Astrocyte (in vitro differentiated cells and primary cell): ENCODE data around the gene RETREG2. TPM values are rescaled to one million over a fixed set of nuclear protein-coding genes. Genes with fewer than 3 reads are reported as not detected.

Experiments
- DNase-seq: peaks from one replicate; pipeline ENCODE4 v3.0.0-alpha.2; 2010; ENCODE audit warnings: low read depth
- FAIRE-seq: peaks from 2 replicates; lab custom pipeline; 2011; peaks lifted over from hg19 to GRCh38; lab: Jason Lieb, UNC
- H2AFZ ChIP-seq: 2 replicates; pipeline ENCODE4 v1.6.0; 2012; ENCODE audit warnings: low read depth, low read length, inconsistent platforms
- H3K27ac ChIP-seq: 2 replicates; pipeline ENCODE4 v1.5.1; 2011; ENCODE audit warnings: low read depth, low read length, inconsistent platforms
- H3K27me3 ChIP-seq: 2 replicates; pipeline ENCODE4 v1.6.0; 2011; ENCODE audit warnings: low read length, inconsistent platforms; ENCODE audit not compliant: insufficient read depth
- H3K36me3 ChIP-seq: 2 replicates; pipeline ENCODE4 v1.5.1; 2011; ENCODE audit warnings: low read length, inconsistent platforms; ENCODE audit not compliant: insufficient read depth
- H3K4me1 ChIP-seq: 2 replicates; pipeline ENCODE4 v1.5.1; 2011; ENCODE audit warnings: low read length, inconsistent platforms; ENCODE audit not compliant: insufficient read depth
- H3K4me2 ChIP-seq: 2 replicates; pipeline ENCODE4 v1.6.0; 2012; ENCODE audit warnings: low read length, inconsistent platforms
- H3K4me3 ChIP-seq: 2 replicates; pipeline ENCODE4 v1.5.1; 2011; ENCODE audit warnings: low read depth, mild to moderate bottlenecking, low read length, inconsistent platforms; ENCODE audit not compliant: insufficient read depth
- H3K79me2 ChIP-seq: 2 replicates; pipeline ENCODE4 v1.6.0; 2012; ENCODE audit warnings: mild to moderate bottlenecking, low read length, inconsistent platforms; ENCODE audit not compliant: insufficient read depth
- H3K9ac ChIP-seq: 2 replicates; pipeline ENCODE4 v1.6.0; 2012; ENCODE audit warnings: mild to moderate bottlenecking, low read length, inconsistent platforms
- H3K9me3 ChIP-seq: 2 replicates; pipeline ENCODE4 v1.5.1; 2012; ENCODE audit warnings: low read depth, mild to moderate bottlenecking, low read length, inconsistent platforms; ENCODE audit not compliant: insufficient read depth
- H4K20me1 ChIP-seq: 2 replicates; pipeline ENCODE4 v1.6.0; 2012; ENCODE audit warnings: low read length, inconsistent platforms; ENCODE audit not compliant: insufficient read depth
- H3K27ac Mint-ChIP-seq: one replicate; pipeline ENCODE4 v1.8.0; 2021; ENCODE audit warnings: mild to moderate bottlenecking, mixed read lengths; ENCODE audit not compliant: unreplicated experiment
- H3K27me3 Mint-ChIP-seq: one replicate; pipeline ENCODE4 v1.8.0; 2021; ENCODE audit warnings: low read depth, mixed read lengths; ENCODE audit not compliant: unreplicated experiment
- H3K36me3 Mint-ChIP-seq: one replicate; pipeline ENCODE4 v1.8.0; 2021; ENCODE audit warnings: low read depth, mixed read lengths; ENCODE audit not compliant: unreplicated experiment
- H3K4me1 Mint-ChIP-seq: one replicate; pipeline ENCODE4 v1.8.0; 2021; ENCODE audit warnings: low read depth, mixed read lengths; ENCODE audit not compliant: unreplicated experiment
- H3K4me3 Mint-ChIP-seq: one replicate; pipeline ENCODE4 v1.8.0; 2021; ENCODE audit warnings: mild to moderate bottlenecking, moderate library complexity, mixed read lengths; ENCODE audit not compliant: unreplicated experiment
- H3K9me3 Mint-ChIP-seq: one replicate; pipeline ENCODE4 v1.8.0; 2021; ENCODE audit warnings: mild to moderate bottlenecking, mixed read lengths; ENCODE audit not compliant: unreplicated experiment
- EZH2 ChIP-seq: IDR thresholded peaks from 2 replicates; pipeline ENCODE4 v1.6.1; 2012; ENCODE audit warnings: mild to moderate bottlenecking, low read length, inconsistent platforms; ENCODE audit not compliant: insufficient read depth
- total RNA-seq: library from RNA; stranded (reverse); gene quantifications from 2 replicates; pipeline ENCODE4 v1.2.1, GENCODE V29; 2021
- TF ChIP-seq, protein P1 (sequence below): IDR thresholded peaks from 2 replicates; pipeline ENCODE4 v1.5.1; 2011; ENCODE audit warnings: low read depth, mild to moderate bottlenecking, inconsistent platforms, low read length, moderate library complexity; ENCODE audit not compliant: insufficient read depth

RETREG2 gene
- total RNA-seq, 1 donor from 2014 or later, result 54.8 TPM

- H2AFZ ChIP-seq, result no peak overlapping the region
- no peak overlapping the region for H3K27ac Mint-ChIP-seq
- H3K36me3 ChIP-seq, result no peaks in the 10 kb centered on the region
- H3K4me1 ChIP-seq, result peaks cover 2% of the 10 kb centered on the region
- H3K27me3 ChIP-seq, result no peaks in the 10 kb centered on the region
- peaks cover 18% of the 10 kb centered on the region for H3K36me3 Mint-ChIP-seq
- TF ChIP-seq, protein P1, sequence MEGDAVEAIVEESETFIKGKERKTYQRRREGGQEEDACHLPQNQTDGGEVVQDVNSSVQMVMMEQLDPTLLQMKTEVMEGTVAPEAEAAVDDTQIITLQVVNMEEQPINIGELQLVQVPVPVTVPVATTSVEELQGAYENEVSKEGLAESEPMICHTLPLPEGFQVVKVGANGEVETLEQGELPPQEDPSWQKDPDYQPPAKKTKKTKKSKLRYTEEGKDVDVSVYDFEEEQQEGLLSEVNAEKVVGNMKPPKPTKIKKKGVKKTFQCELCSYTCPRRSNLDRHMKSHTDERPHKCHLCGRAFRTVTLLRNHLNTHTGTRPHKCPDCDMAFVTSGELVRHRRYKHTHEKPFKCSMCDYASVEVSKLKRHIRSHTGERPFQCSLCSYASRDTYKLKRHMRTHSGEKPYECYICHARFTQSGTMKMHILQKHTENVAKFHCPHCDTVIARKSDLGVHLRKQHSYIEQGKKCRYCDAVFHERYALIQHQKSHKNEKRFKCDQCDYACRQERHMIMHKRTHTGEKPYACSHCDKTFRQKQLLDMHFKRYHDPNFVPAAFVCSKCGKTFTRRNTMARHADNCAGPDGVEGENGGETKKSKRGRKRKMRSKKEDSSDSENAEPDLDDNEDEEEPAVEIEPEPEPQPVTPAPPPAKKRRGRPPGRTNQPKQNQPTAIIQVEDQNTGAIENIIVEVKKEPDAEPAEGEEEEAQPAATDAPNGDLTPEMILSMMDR, result no peak
- TF ChIP-seq EZH2, result no peak
- no peak for FAIRE-seq
- peaks cover 18% of the 10 kb centered on the region for H4K20me1 ChIP-seq
- H3K79me2 ChIP-seq, result no peaks in the 10 kb centered on the region
- H3K9me3 ChIP-seq, result no peaks in the 10 kb centered on the region
- H3K27me3 Mint-ChIP-seq, result peaks cover 18% of the 10 kb centered on the region
- no peak overlapping the region for H3K4me3 Mint-ChIP-seq
- H3K4me1 Mint-ChIP-seq, result peaks cover 8% of the 10 kb centered on the region
- no peaks in the 10 kb centered on the region for H3K9me3 Mint-ChIP-seq
- H3K9ac ChIP-seq, result no peak overlapping the region
- DNase-seq, result no peak
- H3K27ac ChIP-seq, result no peak overlapping the region
- no peak overlapping the region for H3K4me3 ChIP-seq
- no peak overlapping the region for H3K4me2 ChIP-seq
These were observed 9.1 kb upstream of the RETREG2 start for GRCh38 chr2:219168932-219169331.

DNA sequence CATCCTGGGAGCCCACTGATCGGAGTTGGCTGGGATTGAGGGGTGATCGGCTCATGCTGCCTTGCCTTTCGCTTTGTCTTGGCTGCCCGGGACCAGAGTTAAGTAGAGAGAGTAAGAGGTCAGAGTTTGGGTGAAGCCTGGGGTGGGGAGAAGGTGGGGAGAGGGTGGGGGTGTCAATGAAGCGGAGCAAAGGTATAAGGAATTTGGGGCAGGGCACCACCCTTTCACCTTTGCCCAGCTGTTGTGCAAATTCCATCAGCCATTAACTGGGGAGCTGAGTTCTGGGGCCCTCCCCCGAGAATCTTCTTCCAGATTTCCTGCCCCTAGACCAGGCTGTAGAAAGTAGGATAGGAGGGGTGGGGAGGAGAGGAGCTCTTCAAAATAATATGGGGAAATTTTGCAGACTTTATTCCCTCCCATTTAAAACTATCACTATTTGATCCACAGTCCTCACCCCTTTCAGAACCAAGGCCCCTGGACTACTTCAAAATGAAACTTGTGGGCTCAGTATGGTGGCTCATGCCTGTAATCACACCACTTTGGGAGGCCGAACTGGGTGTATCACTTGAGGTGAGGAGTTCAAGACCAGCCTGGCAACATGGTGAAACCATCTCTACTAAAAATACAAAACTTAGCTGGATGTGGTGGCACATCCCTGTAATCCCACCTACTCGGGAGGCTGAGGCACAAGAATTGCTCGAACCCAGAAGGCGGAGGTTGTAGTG is 8.0 kb upstream of the RETREG2 start, which contains the start of gene SLC23A3:
Gene SLC23A3, minus strand, starts transcription at position 100 of the 725 bp plus-strand sequence. Its CDS starts 45 bp downstream, at position 55.
- no peak for FAIRE-seq
- no peak for DNase-seq
- H3K9ac ChIP-seq, result no peak within 1 kb of the TSS
- H3K79me2 ChIP-seq, result peaks cover 6% of the 10 kb centered on the region
- no peak within 1 kb of the TSS for H3K27ac ChIP-seq
- peaks cover 2% of the 10 kb centered on the region for H3K4me1 ChIP-seq
- H2AFZ ChIP-seq, result no peak within 1 kb of the TSS
- Mint-ChIP-seq H3K4me3 (no peak within 1 kb of the TSS), H3K27me3 (peaks cover 12% of the 10 kb centered on the region), H3K4me1 (peaks cover 12% of the 10 kb centered on the region), H3K27ac (no peak within 1 kb of the TSS), H3K9me3 (no peaks in the 10 kb centered on the region), H3K36me3 (peaks cover 21% of the 10 kb centered on the region)
- no peak within 1 kb of the TSS for H3K4me2 ChIP-seq
- TF ChIP-seq EZH2, result no peak
- TF ChIP-seq, protein P1, result no peak
- no peak within 1 kb of the TSS for H3K4me3 ChIP-seq
- peaks cover 4% of the 10 kb centered on the region for H3K36me3 ChIP-seq
- no peaks in the 10 kb centered on the region for H3K27me3 ChIP-seq
- no peaks in the 10 kb centered on the region for H3K9me3 ChIP-seq
- H4K20me1 ChIP-seq, result peaks cover 20% of the 10 kb centered on the region

GRCh38 chr2:219171231-219171651 is 6.8 kb upstream of the RETREG2 start:
- Mint-ChIP-seq H3K27me3 (peaks cover 9% of the 10 kb centered on the region), H3K4me1 (peaks cover 12% of the 10 kb centered on the region), H3K4me3 (no peak overlapping the region), H3K36me3 (peaks cover 18% of the 10 kb centered on the region), H3K9me3 (no peaks in the 10 kb centered on the region), H3K27ac (peak overlapping the region; percentile 42)
- TF ChIP-seq, protein P1, result peak; percentile 86
- no peak for TF ChIP-seq EZH2
- Histone ChIP-seq H4K20me1 (peaks cover 20% of the 10 kb centered on the region), H3K27me3 (no peaks in the 10 kb centered on the region), H2AFZ (no peak overlapping the region), H3K9me3 (no peaks in the 10 kb centered on the region), H3K4me2 (no peak overlapping the region), H3K4me1 (peaks cover 12% of the 10 kb centered on the region), H3K27ac (no peak overlapping the region), H3K4me3 (no peak overlapping the region), H3K79me2 (peaks cover 14% of the 10 kb centered on the region), H3K36me3 (peaks cover 4% of the 10 kb centered on the region), H3K9ac (no peak overlapping the region)
- DNase-seq (peak; percentile 67), FAIRE-seq (peak; percentile 45)
